Measurements from ENCODE around the gene ACP7. TPM values are rescaled to one million over a fixed set of nuclear protein-coding genes. Genes with fewer than 3 reads are reported as not detected.
"Not testable (repeated sequence)": the region's sequence is repeated elsewhere in the genome, so short reads cannot be mapped to it uniquely, and the experiment has no call there.

The ACP7 gene
- total RNA-seq, 1 donor from 2014 or later, result 0.33 TPM

GRCh38 chr19:39111593-39112199, 27.5 kb downstream of the ACP7 start:
- no peaks in the 10 kb centered on the region for H3K36me3 ChIP-seq (ENCODE audit: control insufficient read depth, insufficient read depth, low read length)
- H3K27me3 ChIP-seq (ENCODE audit: control insufficient read depth, insufficient read depth, low read length), result peaks cover 3% of the 10 kb centered on the region
- no peak for DNase-seq (ENCODE audit: low read depth)
- no peak overlapping the region for H3K4me3 ChIP-seq (ENCODE audit: low read depth, low read length)
- TF ChIP-seq, protein P1, sequence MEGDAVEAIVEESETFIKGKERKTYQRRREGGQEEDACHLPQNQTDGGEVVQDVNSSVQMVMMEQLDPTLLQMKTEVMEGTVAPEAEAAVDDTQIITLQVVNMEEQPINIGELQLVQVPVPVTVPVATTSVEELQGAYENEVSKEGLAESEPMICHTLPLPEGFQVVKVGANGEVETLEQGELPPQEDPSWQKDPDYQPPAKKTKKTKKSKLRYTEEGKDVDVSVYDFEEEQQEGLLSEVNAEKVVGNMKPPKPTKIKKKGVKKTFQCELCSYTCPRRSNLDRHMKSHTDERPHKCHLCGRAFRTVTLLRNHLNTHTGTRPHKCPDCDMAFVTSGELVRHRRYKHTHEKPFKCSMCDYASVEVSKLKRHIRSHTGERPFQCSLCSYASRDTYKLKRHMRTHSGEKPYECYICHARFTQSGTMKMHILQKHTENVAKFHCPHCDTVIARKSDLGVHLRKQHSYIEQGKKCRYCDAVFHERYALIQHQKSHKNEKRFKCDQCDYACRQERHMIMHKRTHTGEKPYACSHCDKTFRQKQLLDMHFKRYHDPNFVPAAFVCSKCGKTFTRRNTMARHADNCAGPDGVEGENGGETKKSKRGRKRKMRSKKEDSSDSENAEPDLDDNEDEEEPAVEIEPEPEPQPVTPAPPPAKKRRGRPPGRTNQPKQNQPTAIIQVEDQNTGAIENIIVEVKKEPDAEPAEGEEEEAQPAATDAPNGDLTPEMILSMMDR (IDR thresholded peaks at IDR 0.05; ENCODE audit: insufficient read depth, low read length, poor library complexity, severe bottlenecking), result no peak

DNA sequence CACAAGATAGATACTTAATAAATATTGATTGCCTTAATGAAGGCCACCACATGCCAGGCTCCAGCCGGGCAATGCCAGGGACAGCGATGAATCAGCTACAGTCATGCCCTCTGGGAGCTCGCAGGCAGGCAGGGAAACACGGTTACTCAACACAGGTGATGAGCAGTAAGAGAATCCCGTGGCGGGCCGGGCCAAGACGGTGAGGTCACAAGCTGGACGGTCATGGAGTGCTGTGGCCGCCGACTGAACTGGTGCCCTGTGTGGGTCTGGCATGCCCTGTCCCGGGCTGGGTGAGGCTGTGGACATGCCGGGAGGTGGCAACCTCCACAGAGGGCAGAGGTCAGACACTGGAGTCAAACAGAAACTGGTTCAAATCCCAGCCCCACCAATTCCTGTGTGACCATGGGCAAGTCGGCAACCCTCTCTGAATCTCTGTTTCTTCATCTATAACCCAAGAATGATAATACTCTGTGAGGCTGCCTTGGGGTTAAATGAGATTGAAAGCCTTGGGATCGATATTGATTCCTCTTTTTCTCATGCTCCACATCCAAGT, 28.2 kb downstream of the ACP7 start:
- Histone ChIP-seq H3K36me3 (ENCODE audit: control insufficient read depth, insufficient read depth, low read length) (no peaks in the 10 kb centered on the region), H3K4me3 (ENCODE audit: low read depth, low read length) (no peak overlapping the region), H3K27me3 (ENCODE audit: control insufficient read depth, insufficient read depth, low read length) (no peaks in the 10 kb centered on the region)
- DNase-seq (ENCODE audit: low read depth), result peak; percentile 28
- TF ChIP-seq, protein P1 (IDR thresholded peaks at IDR 0.05; ENCODE audit: insufficient read depth, low read length, poor library complexity, severe bottlenecking), result no peak

DNA sequence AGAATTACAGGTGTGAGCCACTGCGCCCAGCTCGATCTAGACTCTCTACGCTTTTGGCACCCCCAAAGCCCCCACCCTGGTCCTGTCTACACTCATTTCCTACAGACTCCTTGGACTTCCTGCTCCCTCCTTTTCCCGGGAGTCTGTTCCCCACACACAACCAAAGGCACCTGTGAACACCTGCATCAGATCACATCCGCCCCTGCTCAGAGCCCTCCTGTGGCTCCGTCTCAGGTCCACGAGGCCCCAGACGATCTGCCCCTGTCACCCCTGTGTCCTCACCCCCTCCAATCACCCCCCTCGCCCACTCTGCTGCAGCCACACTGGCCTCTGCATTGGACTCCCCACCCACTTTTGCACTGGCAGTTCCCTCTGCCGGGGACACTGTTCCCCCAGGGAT, 29.0 kb downstream of the ACP7 start:
- H3K36me3 ChIP-seq (ENCODE audit: control insufficient read depth, insufficient read depth, low read length), result no peaks in the 10 kb centered on the region
- DNase-seq (ENCODE audit: low read depth), result no peak
- TF ChIP-seq, protein P1 (IDR thresholded peaks at IDR 0.05; ENCODE audit: insufficient read depth, low read length, poor library complexity, severe bottlenecking), result no peak
- H3K27me3 ChIP-seq (ENCODE audit: control insufficient read depth, insufficient read depth, low read length), result no peaks in the 10 kb centered on the region
- H3K4me3 ChIP-seq (ENCODE audit: low read depth, low read length), result no peak overlapping the region

GRCh38 chr19:39115105-39115847, 31.1 kb downstream of the ACP7 start:
- no peak overlapping the region for H3K4me3 ChIP-seq (ENCODE audit: low read depth, low read length)
- TF ChIP-seq, protein P1 (IDR thresholded peaks at IDR 0.05; ENCODE audit: insufficient read depth, low read length, poor library complexity, severe bottlenecking), result no peak
- no peaks in the 10 kb centered on the region for H3K27me3 ChIP-seq (ENCODE audit: control insufficient read depth, insufficient read depth, low read length)
- H3K36me3 ChIP-seq (ENCODE audit: control insufficient read depth, insufficient read depth, low read length), result no peaks in the 10 kb centered on the region
- no peak for DNase-seq (ENCODE audit: low read depth)

- not testable (repeated sequence) for DNase-seq (ENCODE audit: low read depth); H3K27me3 ChIP-seq (ENCODE audit: control insufficient read depth, insufficient read depth, low read length); H3K4me3 ChIP-seq (ENCODE audit: low read depth, low read length); H3K36me3 ChIP-seq (ENCODE audit: control insufficient read depth, insufficient read depth, low read length)
These were observed 32.9 kb downstream of the ACP7 start for GRCh38 chr19:39117023-39117422.

DNA sequence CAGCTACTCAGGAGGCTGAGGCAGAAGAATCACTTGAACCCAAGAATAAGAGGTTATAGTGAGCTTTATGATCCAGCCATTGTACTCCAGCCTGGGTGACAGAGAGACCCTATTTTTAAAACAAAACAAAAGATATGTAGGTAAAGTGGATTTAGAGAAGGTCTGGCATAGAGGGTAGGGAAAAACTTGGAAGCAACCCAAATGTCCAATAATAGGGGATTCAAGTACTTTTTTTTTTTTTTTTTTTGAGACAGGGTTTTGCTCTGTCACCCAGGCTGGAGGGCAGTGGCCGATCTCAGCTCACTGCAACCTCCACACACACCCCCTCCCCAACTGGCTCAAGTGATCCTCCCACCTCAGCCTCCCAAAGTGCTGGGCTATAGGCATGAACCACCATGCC, 35.7 kb downstream of the ACP7 start:
- Histone ChIP-seq H3K36me3 (ENCODE audit: control insufficient read depth, insufficient read depth, low read length) (no peaks in the 10 kb centered on the region), H3K4me3 (ENCODE audit: low read depth, low read length) (no peak overlapping the region), H3K27me3 (ENCODE audit: control insufficient read depth, insufficient read depth, low read length) (no peaks in the 10 kb centered on the region)
- no peak for DNase-seq (ENCODE audit: low read depth)
- TF ChIP-seq, protein P1 (IDR thresholded peaks at IDR 0.05; ENCODE audit: insufficient read depth, low read length, poor library complexity, severe bottlenecking), result no peak

All from kidney epithelial cell (primary cell).